GM12801 (cell line): ENCODE measurements around the gene SH2D2A.

Experiments
- CTCF ChIP-seq: IDR thresholded peaks from one replicate; pipeline ENCODE4 v1.5.1; 2011; ENCODE audit warnings: control low read depth; ENCODE audit not compliant: insufficient read length; ENCODE audit errors: extremely low read depth

SH2D2A gene

GRCh38 chr1:156846643-156847042 lies 30.0 kb upstream of the SH2D2A start:
- TF ChIP-seq CTCF, result no peak

DNA sequence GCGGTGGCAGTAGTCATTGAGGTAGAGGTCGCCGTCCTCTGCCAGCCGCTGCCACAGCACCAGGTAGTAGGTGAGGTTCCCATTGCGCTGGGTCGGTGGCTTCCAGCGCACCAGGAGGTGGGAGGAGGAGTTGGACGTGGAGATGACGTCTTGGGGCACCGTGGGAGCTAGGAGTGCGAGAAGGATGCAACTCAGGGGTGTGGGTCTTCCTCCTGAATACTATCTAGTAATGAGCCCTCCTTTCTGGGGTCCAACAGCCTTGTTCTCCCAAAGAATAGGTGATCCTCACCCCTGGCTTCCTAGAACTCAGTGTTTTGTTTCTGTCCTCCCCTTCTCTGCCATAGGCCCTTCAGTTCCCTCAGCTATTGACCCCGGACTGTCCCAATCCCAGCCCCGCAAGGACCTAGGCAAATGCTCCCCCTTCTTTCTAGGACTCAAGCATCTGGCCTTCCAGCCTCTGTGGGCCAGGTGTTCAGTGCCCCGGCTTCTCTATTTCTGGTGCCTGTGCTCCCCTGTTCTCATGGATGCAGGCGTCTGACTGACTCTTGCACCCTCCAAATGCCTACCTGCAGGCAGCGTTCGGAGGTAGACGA lies 29.4 kb upstream of the SH2D2A start:
- no peak for TF ChIP-seq CTCF

DNA sequence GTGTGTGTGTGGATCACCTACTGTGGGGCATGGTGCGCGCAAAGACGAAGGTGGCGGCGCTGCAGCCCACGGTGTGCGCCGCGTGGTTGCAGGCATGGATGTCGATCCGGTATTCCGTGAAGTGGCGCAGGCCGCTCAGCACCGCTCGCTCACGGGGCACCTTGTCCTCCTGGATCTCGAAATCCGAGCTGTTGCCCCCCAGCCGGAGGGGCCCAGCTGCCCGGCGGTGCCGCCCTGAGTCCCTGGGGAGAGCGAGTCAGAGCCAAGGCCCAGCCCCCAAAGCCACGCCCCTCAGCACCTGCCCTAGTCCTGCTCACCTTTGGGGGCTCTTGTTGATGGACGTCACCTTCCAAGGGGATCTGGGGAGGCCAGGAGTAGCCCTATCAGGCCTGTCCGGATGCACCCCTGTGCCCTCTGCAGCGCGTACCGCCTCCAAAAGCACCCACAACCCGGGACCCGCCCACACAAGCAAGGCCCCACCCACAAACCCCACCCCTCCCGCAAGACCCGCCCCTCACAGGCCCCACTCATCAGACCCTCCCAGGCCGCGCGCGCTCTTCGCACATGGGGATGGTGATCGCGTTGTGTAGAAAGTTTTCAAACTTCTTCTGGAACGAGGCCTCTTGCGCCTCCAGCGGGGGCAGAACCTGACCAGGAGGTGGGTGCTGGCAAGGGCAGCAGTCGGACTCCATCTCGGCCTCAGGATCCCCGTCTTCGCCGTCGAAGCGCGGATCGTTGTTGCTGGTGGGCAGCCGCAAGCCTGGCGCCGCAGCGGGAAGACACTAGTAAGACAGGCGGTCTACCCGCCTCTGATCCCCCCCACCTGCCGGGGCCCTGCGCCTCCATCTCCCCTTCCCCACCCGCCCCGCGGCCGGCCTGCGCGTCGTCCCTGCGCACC lies 28.7 kb upstream of the SH2D2A start:
- TF ChIP-seq CTCF, result no peak

GRCh38 chr1:156844638-156845037 lies 28.0 kb upstream of the SH2D2A start:
- TF ChIP-seq CTCF, result no peak

GRCh38 chr1:156844102-156844501 lies 27.5 kb upstream of the SH2D2A start:
- TF ChIP-seq CTCF, result no peak

DNA sequence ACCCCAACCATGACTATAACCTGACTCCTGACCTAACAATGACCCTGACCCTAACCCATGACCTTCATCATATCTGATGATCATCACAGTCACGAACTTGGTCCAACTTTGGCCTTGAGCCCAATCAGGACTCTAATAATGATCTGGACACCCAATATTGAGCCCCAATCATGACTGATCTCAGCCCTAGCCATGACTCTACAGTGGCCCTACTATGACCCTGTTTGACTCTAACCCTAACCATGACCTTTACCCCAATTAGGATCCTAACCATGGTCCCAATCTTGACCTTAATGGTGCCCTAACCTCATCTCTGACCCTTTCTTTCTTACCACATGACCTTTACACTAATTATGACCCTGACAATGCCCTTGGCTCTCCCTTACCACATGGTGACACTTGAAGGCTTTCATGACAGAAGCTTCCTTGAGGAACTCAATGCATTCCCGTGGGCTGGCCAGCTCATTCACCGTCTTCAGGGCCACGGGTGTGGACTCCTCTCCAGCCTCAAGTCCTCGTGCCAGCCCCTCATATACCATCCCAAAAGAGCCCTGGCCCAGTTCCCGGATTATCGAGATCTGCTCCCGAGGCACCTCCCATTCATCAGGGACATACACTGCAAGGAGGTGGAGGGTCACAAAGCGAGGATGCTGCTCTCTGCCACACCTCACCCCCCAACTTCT lies 26.1 kb upstream of the SH2D2A start:
- no peak for TF ChIP-seq CTCF

GRCh38 chr1:156841295-156841855 lies 24.7 kb upstream of the SH2D2A start:
- no peak for TF ChIP-seq CTCF
